ENCODE data around the gene PICK1. TPM values are rescaled to one million over a fixed set of nuclear protein-coding genes. Genes with fewer than 3 reads are reported as not detected.
"Not testable (repeated sequence)": the region's sequence is repeated elsewhere in the genome, so short reads cannot be mapped to it uniquely, and the experiment has no call there.

PICK1 gene
- total and polyA plus RNA-seq, 10 of the 15 experiments (the other 5 are each of a cell fraction or from before 2014, with no cell fraction given), result 0.07 to 19.2 (median 10.9) TPM

DNA sequence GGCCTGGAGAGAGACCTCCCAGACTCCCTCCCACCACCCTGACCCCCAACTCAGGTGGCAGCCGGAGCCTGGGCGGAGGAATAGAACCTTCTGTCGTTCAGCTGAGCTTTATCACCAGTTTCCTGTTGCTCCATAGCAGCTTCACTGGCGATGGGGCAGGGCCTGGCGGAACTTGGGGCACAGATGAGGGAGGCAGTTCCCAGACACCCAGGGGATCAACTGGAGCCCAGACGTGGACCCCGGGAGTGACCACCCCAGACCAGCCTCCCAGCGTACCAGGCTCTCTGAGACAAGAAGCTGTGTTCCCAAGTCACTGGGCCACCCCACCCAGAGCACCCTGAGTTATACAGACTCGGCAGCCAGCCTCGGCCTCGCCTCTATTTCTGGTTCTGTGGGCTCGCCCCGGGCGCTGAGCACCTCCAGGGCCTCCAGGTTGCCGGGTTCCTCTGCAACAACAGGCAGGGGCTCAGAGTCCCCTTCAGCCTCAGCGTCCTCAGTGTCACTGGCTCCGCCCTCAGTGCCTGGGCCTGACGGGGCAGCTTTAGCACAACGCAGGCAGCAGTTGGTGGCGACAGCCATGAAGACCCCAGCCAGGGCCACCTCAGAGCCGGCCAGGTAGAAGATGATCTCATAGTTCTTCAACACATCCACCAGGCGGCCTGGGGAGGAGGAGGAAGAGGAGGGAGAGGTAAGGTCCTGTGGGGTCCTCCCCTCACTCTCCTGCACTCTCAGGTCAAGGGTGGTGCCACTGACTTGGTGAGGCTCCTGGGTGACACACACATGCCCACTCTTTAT lies 21.0 kb downstream of the PICK1 start (continued):
- no peak for TF ChIP-seq MYC (IDR thresholded peaks at IDR 0.05; ENCODE audit: insufficient read depth, insufficient read length, insufficient replicate concordance, low read length, severe bottlenecking)
- TF ChIP-seq, protein P1, sequence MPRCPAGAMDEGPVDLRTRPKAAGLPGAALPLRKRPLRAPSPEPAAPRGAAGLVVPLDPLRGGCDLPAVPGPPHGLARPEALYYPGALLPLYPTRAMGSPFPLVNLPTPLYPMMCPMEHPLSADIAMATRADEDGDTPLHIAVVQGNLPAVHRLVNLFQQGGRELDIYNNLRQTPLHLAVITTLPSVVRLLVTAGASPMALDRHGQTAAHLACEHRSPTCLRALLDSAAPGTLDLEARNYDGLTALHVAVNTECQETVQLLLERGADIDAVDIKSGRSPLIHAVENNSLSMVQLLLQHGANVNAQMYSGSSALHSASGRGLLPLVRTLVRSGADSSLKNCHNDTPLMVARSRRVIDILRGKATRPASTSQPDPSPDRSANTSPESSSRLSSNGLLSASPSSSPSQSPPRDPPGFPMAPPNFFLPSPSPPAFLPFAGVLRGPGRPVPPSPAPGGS (IDR thresholded peaks at IDR 0.05; ENCODE audit: borderline replicate concordance, insufficient read depth, low read depth, low read length, poor library complexity, severe bottlenecking), result no peak
- TF ChIP-seq BCL11A (IDR thresholded peaks at IDR 0.05; ENCODE audit: low read depth, low read length), result no peak
- no peak for TF ChIP-seq KLF5 (IDR thresholded peaks at IDR 0.05; ENCODE audit: partially characterized antibody)
- TF ChIP-seq EED (IDR thresholded peaks at IDR 0.05; ENCODE audit: low read depth), result no peak

DNA sequence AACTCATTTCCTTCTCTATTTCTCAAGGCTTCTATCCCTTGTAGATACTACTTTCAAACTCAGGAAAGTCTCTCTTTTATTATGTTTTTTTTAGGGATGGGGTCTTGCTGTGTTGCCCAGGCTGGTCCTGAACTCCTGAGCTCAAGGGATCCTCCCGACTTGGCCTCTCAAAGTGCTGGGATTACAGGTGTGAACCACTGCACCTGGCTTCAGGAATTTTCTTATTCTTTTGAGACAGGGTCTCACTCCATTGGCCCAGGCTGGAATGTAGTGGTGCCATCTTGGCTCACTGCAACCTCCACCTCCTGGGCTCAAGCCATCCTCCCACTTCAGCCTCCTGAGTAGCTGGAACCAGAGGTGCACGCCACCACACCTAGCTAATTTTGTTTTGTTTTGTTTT lies 22.0 kb downstream of the PICK1 start:
- H2AFZ ChIP-seq (ENCODE audit: control insufficient read depth, low read depth, low read length); in situ Hi-C loops (cut with MboI); H3K4me3 ChIP-seq; H3K4me2 ChIP-seq (ENCODE audit: control insufficient read depth, insufficient read depth); H3K27me3 ChIP-seq (replicated peaks in 1 of 2; ENCODE audit: control insufficient read depth in 2 of 2, insufficient read depth in 2 of 2, low read length in 1 of 2); H3K4me1 ChIP-seq (ENCODE audit: control insufficient read depth, insufficient read depth, low read length); BruUV-seq (replicated peaks); intact Hi-C loops (cut with micrococcal nuclease; ENCODE audit: unreplicated experiment); ATAC-seq; H3K36me3 ChIP-seq (ENCODE audit: control insufficient read depth in 2 of 2, insufficient read depth in 2 of 2, low read length in 1 of 2); H3K9ac ChIP-seq (ENCODE audit: control insufficient read depth, insufficient read depth, low read length); H3K79me2 ChIP-seq (ENCODE audit: control insufficient read depth, insufficient read depth, low read length); H3K27ac ChIP-seq (ENCODE audit: control insufficient read depth, insufficient read depth); H4K20me1 ChIP-seq (ENCODE audit: control insufficient read depth, insufficient read depth); DNase-seq (ENCODE audit: low read depth, low spot score); CTCF ChIA-PET; SMC1A ChIA-PET (ENCODE audit: uncharacterized antibody, unreplicated experiment); POLR2A ChIA-PET; H3K9me3 ChIP-seq (replicated peaks; ENCODE audit: control insufficient read depth, insufficient read depth, low read length); RAD21 ChIA-PET (ENCODE audit: unreplicated experiment); FAIRE-seq: not testable (repeated sequence)
- WGBS (ENCODE audit: insufficient coverage, insufficient replicate concordance, low lambda C conversion rate, missing lambda C conversion rate), result 6% methylated on average over 2 of the region's 2 CpGs
